ENCODE data around the gene OR2T8. TPM values are rescaled to one million over a fixed set of nuclear protein-coding genes. Genes with fewer than 3 reads are reported as not detected.

OR2T8 gene
- total and polyA plus RNA-seq, 10 of the 15 experiments (the other 5 are each of a cell fraction or from before 2014, with no cell fraction given): not detected

Other genes starting within 250 kb of the OR2T8 start
Only the 7 nearest of the 17 such genes appear.
- gene OR11L1, start 78.4 kb upstream of the OR2T8 start, total RNA-seq (2014; rRNA removed): not detected in 2 replicates
- gene OR11L1, start 78.4 kb upstream of the OR2T8 start, total RNA-seq (2014; rRNA removed; fragmentation: Illumina TruSeq; extraction: Trizol): not detected in 2 replicates
- not detected in 2 replicates for gene OR11L1, start 78.4 kb upstream of the OR2T8 start, total RNA-seq (2021)
- not detected in 2 replicates for gene OR11L1, start 78.4 kb upstream of the OR2T8 start, polyA plus RNA-seq (2011; rRNA removed)
- gene OR11L1, start 78.4 kb upstream of the OR2T8 start, polyA plus RNA-seq (2014; fragmentation: Illumina TruSeq; extraction: Trizol): not detected in 2 replicates
- gene OR11L1, start 78.4 kb upstream of the OR2T8 start, polyA plus RNA-seq (2014; fragmentation: Nextera tagmentation; extraction: Ambion mirVana): not detected
- not detected in 2 replicates for gene OR11L1, start 78.4 kb upstream of the OR2T8 start, polyA plus RNA-seq (2014; rRNA removed)
- not detected for gene OR11L1, start 78.4 kb upstream of the OR2T8 start, polyA plus RNA-seq (2016; fragmentation: Nextera tagmentation; extraction: Ambion mirVana)
- not detected in 2 replicates for gene TRIM58, start 63.1 kb upstream of the OR2T8 start, total RNA-seq (2014; rRNA removed)
- not detected in 2 replicates for gene TRIM58, start 63.1 kb upstream of the OR2T8 start, total RNA-seq (2014; rRNA removed; fragmentation: Illumina TruSeq; extraction: Trizol)
- gene TRIM58, start 63.1 kb upstream of the OR2T8 start, total RNA-seq (2021): not detected in 2 replicates
- gene TRIM58, start 63.1 kb upstream of the OR2T8 start, polyA plus RNA-seq (2011; rRNA removed): not detected in 2 replicates
- gene TRIM58, start 63.1 kb upstream of the OR2T8 start, polyA plus RNA-seq (2014; fragmentation: Illumina TruSeq; extraction: Trizol): not detected in 2 replicates
- gene TRIM58, start 63.1 kb upstream of the OR2T8 start, polyA plus RNA-seq (2014; fragmentation: Nextera tagmentation; extraction: Ambion mirVana): not detected
- gene TRIM58, start 63.1 kb upstream of the OR2T8 start, polyA plus RNA-seq (2014; rRNA removed): not detected in 2 replicates
- not detected for gene TRIM58, start 63.1 kb upstream of the OR2T8 start, polyA plus RNA-seq (2016; fragmentation: Nextera tagmentation; extraction: Ambion mirVana)
- not detected in 2 replicates for gene OR2W3, start 24.7 kb upstream of the OR2T8 start, total RNA-seq (2014; rRNA removed)
- gene OR2W3, start 24.7 kb upstream of the OR2T8 start, total RNA-seq (2014; rRNA removed; fragmentation: Illumina TruSeq; extraction: Trizol): not detected in 2 replicates
- not detected in 2 replicates for gene OR2W3, start 24.7 kb upstream of the OR2T8 start, total RNA-seq (2021)
- gene OR2W3, start 24.7 kb upstream of the OR2T8 start, polyA plus RNA-seq (2011; rRNA removed): not detected in 2 replicates
- not detected in 2 replicates for gene OR2W3, start 24.7 kb upstream of the OR2T8 start, polyA plus RNA-seq (2014; fragmentation: Illumina TruSeq; extraction: Trizol)
- not detected for gene OR2W3, start 24.7 kb upstream of the OR2T8 start, polyA plus RNA-seq (2014; fragmentation: Nextera tagmentation; extraction: Ambion mirVana)
- gene OR2W3, start 24.7 kb upstream of the OR2T8 start, polyA plus RNA-seq (2014; rRNA removed): not detected in 2 replicates
- not detected for gene OR2W3, start 24.7 kb upstream of the OR2T8 start, polyA plus RNA-seq (2016; fragmentation: Nextera tagmentation; extraction: Ambion mirVana)
- gene OR2AJ1, start 4.6 kb downstream of the OR2T8 start, total RNA-seq (2014; rRNA removed): not detected in 2 replicates
- not detected in 2 replicates for gene OR2AJ1, start 4.6 kb downstream of the OR2T8 start, total RNA-seq (2014; rRNA removed; fragmentation: Illumina TruSeq; extraction: Trizol)
- gene OR2AJ1, start 4.6 kb downstream of the OR2T8 start, total RNA-seq (2021): not detected in 2 replicates
- gene OR2AJ1, start 4.6 kb downstream of the OR2T8 start, polyA plus RNA-seq (2011; rRNA removed): not detected in 2 replicates
- gene OR2AJ1, start 4.6 kb downstream of the OR2T8 start, polyA plus RNA-seq (2014; fragmentation: Illumina TruSeq; extraction: Trizol): not detected in 2 replicates
- gene OR2AJ1, start 4.6 kb downstream of the OR2T8 start, polyA plus RNA-seq (2014; fragmentation: Nextera tagmentation; extraction: Ambion mirVana): not detected
- gene OR2AJ1, start 4.6 kb downstream of the OR2T8 start, polyA plus RNA-seq (2014; rRNA removed): not detected in 2 replicates
- not detected for gene OR2AJ1, start 4.6 kb downstream of the OR2T8 start, polyA plus RNA-seq (2016; fragmentation: Nextera tagmentation; extraction: Ambion mirVana)
- 0.11 TPM in 1 of 2 replicates, not detected in the other for gene OR2L8, start 28.6 kb downstream of the OR2T8 start, total RNA-seq (2014; rRNA removed)
- not detected in 2 replicates for gene OR2L8, start 28.6 kb downstream of the OR2T8 start, total RNA-seq (2014; rRNA removed; fragmentation: Illumina TruSeq; extraction: Trizol)
- gene OR2L8, start 28.6 kb downstream of the OR2T8 start, total RNA-seq (2021): not detected in 2 replicates
- gene OR2L8, start 28.6 kb downstream of the OR2T8 start, polyA plus RNA-seq (2011; rRNA removed): not detected in 2 replicates
- not detected in 2 replicates for gene OR2L8, start 28.6 kb downstream of the OR2T8 start, polyA plus RNA-seq (2014; fragmentation: Illumina TruSeq; extraction: Trizol)
- not detected for gene OR2L8, start 28.6 kb downstream of the OR2T8 start, polyA plus RNA-seq (2014; fragmentation: Nextera tagmentation; extraction: Ambion mirVana)
- not detected in 2 replicates for gene OR2L8, start 28.6 kb downstream of the OR2T8 start, polyA plus RNA-seq (2014; rRNA removed)
- gene OR2L8, start 28.6 kb downstream of the OR2T8 start, polyA plus RNA-seq (2016; fragmentation: Nextera tagmentation; extraction: Ambion mirVana): not detected
- 0.11 TPM in 1 of 2 replicates, not detected in the other for gene OR2AK2, start 45.0 kb downstream of the OR2T8 start, total RNA-seq (2014; rRNA removed)
- 0.13 TPM in 1 of 2 replicates, not detected in the other for gene OR2AK2, start 45.0 kb downstream of the OR2T8 start, total RNA-seq (2014; rRNA removed; fragmentation: Illumina TruSeq; extraction: Trizol)
- not detected in 2 replicates for gene OR2AK2, start 45.0 kb downstream of the OR2T8 start, total RNA-seq (2021)
- gene OR2AK2, start 45.0 kb downstream of the OR2T8 start, polyA plus RNA-seq (2011; rRNA removed): not detected in 2 replicates
- not detected in 2 replicates for gene OR2AK2, start 45.0 kb downstream of the OR2T8 start, polyA plus RNA-seq (2014; fragmentation: Illumina TruSeq; extraction: Trizol)
- not detected for gene OR2AK2, start 45.0 kb downstream of the OR2T8 start, polyA plus RNA-seq (2014; fragmentation: Nextera tagmentation; extraction: Ambion mirVana)
- not detected in 2 replicates for gene OR2AK2, start 45.0 kb downstream of the OR2T8 start, polyA plus RNA-seq (2014; rRNA removed)
- gene OR2AK2, start 45.0 kb downstream of the OR2T8 start, polyA plus RNA-seq (2016; fragmentation: Nextera tagmentation; extraction: Ambion mirVana): not detected
- not detected in 2 replicates for gene OR2L5, start 93.4 kb downstream of the OR2T8 start, total RNA-seq (2014; rRNA removed)
- gene OR2L5, start 93.4 kb downstream of the OR2T8 start, total RNA-seq (2014; rRNA removed; fragmentation: Illumina TruSeq; extraction: Trizol): not detected in 2 replicates
- gene OR2L5, start 93.4 kb downstream of the OR2T8 start, total RNA-seq (2021): not detected in 2 replicates
- 0.04 TPM in 1 of 2 replicates, not detected in the other for gene OR2L5, start 93.4 kb downstream of the OR2T8 start, polyA plus RNA-seq (2011; rRNA removed)
- not detected in 2 replicates for gene OR2L5, start 93.4 kb downstream of the OR2T8 start, polyA plus RNA-seq (2014; fragmentation: Illumina TruSeq; extraction: Trizol)
- not detected for gene OR2L5, start 93.4 kb downstream of the OR2T8 start, polyA plus RNA-seq (2014; fragmentation: Nextera tagmentation; extraction: Ambion mirVana)
- gene OR2L5, start 93.4 kb downstream of the OR2T8 start, polyA plus RNA-seq (2014; rRNA removed): 0.04 TPM in 1 of 2 replicates, not detected in the other
- gene OR2L5, start 93.4 kb downstream of the OR2T8 start, polyA plus RNA-seq (2016; fragmentation: Nextera tagmentation; extraction: Ambion mirVana): not detected